ENCODE data around the gene AMIGO2. TPM values are rescaled to one million over a fixed set of nuclear protein-coding genes. Genes with fewer than 3 reads are reported as not detected.

The AMIGO2 gene
- total and polyA plus RNA-seq, 9 of the 15 experiments (the other 6 are each of a cell fraction or from before 2014, with no cell fraction given): 2.0 to 8.3 (median 3.8) TPM

- TF ChIP-seq ZNF609 (CRISPR knock-in tag; IDR thresholded peaks at IDR 0.05; ENCODE audit: borderline replicate concordance): no peak
These were observed 32.9 kb upstream of the AMIGO2 start (continued) for GRCh38 chr12:47112679-47113078.

- TF ChIP-seq ZBTB33 (CRISPR knock-in tag; IDR thresholded peaks at IDR 0.05): no peak
- Histone ChIP-seq H4K20me1 (replicated peaks; ENCODE audit: control insufficient read depth, insufficient read depth, low read length) (no peaks in the 10 kb centered on the region), H3K4me3 (no peak overlapping the region), H3K9me1 (ENCODE audit: control insufficient read depth, insufficient read depth, low read length) (no peaks in the 10 kb centered on the region), H3K27ac (ENCODE audit: extremely low read depth, low read depth, low read length) (no peak overlapping the region), H3K27me3 (ENCODE audit: control insufficient read depth in 2 of 2, insufficient read depth in 2 of 2, low read length in 2 of 2) (no peaks in the 10 kb centered on the region), H3K9me3 (replicated peaks; ENCODE audit: control insufficient read depth, insufficient read depth, low read depth, low read length) (no peaks in the 10 kb centered on the region), H3K4me1 (replicated peaks in 1 of 2; ENCODE audit: control insufficient read depth in 2 of 2, insufficient read depth in 2 of 2, low read length in 2 of 2) (peaks cover 0 to 9% of the 10 kb centered on the region in 2 experiments; a peak in 3 of 5 replicates), H3K4me2 (ENCODE audit: insufficient read depth, low read length) (no peak overlapping the region), H3K9ac (ENCODE audit: insufficient read depth in 1 of 2, low read depth in 2 of 2, low read length in 2 of 2) (no peak overlapping the region), H3K79me2 (ENCODE audit: control insufficient read depth, insufficient read depth, low read length) (no peaks in the 10 kb centered on the region), H2AFZ (ENCODE audit: low read depth, low read length) (no peak overlapping the region), H3K36me3 (ENCODE audit: control insufficient read depth, insufficient read depth, low read length) (no peaks in the 10 kb centered on the region)
- ATAC-seq: no peak
- no peak for FAIRE-seq
- in situ Hi-C loops (cut with MboI): no loop called here
- POLR2A ChIA-PET: no interaction called here
- intact Hi-C loops (cut with micrococcal nuclease): no loop called here
- CTCF ChIA-PET (ENCODE audit: low intra/inter-chr PET ratio): no interaction called here
- WGBS (ENCODE audit: insufficient coverage, low coverage, missing lambda C conversion rate): 69% methylated on average over 6 of the region's 6 CpGs
- DNase-seq (ENCODE audit: extremely low read depth in 1 of 4, low spot score in 3 of 4): no peak
- BruUV-seq (replicated peaks): no TSS peak
These were observed 32.1 kb upstream of the AMIGO2 start for GRCh38 chr12:47111854-47112253.
